Measurements from ENCODE around the gene LEPR. TPM values are rescaled to one million over a fixed set of nuclear protein-coding genes. Genes with fewer than 3 reads are reported as not detected.

LEPR gene
- total RNA-seq, 1 donor from 2014 or later: 4.3 TPM

GRCh38 chr1:65409314-65409713, 11.2 kb upstream of the LEPR start:
- intact Hi-C loops (cut with DNase I): no loop called here
- DNase-seq (no peak), ATAC-seq (ENCODE audit: poor library complexity) (no peak)

DNA sequence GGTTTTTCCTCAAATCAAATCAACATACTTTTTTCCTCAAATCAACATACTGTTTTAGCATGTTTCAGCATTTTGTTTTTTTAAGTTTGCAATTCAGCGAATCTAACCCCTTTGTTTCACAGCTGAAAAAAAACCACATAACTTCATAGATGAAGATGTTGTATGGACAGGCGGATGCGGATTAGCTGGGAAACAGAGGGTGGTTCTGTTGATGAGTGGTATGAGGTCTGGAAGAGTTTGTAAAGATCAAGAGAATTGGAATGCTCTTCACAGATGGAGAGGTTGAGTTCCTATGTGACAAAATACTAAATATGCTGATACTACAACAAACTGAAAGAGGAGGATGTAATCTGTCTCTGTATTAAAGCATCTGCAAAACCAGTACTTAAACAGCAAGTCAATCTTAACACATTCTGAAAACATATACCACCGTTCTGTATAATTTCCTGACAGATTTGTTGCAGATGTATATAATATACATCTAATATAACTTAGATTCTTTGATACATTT, 10.6 kb upstream of the LEPR start:
- ATAC-seq (ENCODE audit: poor library complexity) (no peak), DNase-seq (no peak)
- intact Hi-C loops (cut with DNase I): no loop called here

- DNase-seq: no peak
- ATAC-seq (ENCODE audit: poor library complexity): no peak
- intact Hi-C loops (cut with DNase I): no loop called here
Observed at GRCh38 chr1:65412256-65412983, 8.0 kb upstream of the LEPR start.

GRCh38 chr1:65412984-65413375, 7.5 kb upstream of the LEPR start:
- ATAC-seq (ENCODE audit: poor library complexity): no peak
- intact Hi-C loops (cut with DNase I): no loop called here
- no peak for DNase-seq

DNA sequence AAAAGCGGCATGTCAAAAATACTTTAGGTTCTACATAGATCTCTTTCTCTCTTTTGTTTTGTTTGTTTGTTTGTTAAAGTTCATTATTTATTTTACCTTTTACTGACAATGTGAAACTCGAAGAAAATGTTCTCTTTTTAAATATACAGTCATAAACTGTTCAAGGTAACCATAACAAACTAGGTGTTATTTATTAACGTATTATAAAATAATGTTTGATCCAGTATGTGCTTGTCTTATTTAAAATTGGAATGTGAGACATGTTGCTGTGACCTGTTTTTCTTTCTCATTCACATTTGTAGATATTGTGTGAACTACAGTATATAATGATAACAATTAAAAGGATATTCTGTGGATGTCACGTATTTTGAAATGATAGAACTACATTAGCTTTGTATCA, 5.9 kb upstream of the LEPR start:
- DNase-seq (no peak), ATAC-seq (ENCODE audit: poor library complexity) (no peak)
- intact Hi-C loops (cut with DNase I): no loop called here

- DNase-seq (no peak), ATAC-seq (ENCODE audit: poor library complexity) (no peak)
- intact Hi-C loops (cut with DNase I): no loop called here
Observed at GRCh38 chr1:65416767-65417166, 3.7 kb upstream of the LEPR start.

DNA sequence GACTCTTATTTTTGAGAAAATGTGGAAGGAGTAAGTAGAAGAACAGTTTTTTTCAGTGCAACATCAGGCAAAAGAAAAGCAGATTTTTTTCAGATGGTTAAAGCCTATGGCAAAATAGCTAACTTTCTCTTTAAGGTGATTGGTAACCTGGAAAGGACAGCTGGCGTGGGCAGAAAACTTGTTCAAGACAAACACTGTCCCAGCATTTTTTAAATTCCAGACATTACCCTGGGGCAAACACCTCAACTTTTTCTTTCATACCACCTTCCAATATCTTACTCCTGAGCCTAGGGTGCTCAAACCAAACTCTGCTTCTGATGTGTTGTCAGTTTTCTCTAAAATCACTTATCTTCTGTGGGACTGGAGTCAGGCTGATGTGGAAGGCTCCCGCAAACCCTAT, 2.7 kb upstream of the LEPR start:
- ATAC-seq (ENCODE audit: poor library complexity) (no peak), DNase-seq (no peak)
- intact Hi-C loops (cut with DNase I): no loop called here

DNA sequence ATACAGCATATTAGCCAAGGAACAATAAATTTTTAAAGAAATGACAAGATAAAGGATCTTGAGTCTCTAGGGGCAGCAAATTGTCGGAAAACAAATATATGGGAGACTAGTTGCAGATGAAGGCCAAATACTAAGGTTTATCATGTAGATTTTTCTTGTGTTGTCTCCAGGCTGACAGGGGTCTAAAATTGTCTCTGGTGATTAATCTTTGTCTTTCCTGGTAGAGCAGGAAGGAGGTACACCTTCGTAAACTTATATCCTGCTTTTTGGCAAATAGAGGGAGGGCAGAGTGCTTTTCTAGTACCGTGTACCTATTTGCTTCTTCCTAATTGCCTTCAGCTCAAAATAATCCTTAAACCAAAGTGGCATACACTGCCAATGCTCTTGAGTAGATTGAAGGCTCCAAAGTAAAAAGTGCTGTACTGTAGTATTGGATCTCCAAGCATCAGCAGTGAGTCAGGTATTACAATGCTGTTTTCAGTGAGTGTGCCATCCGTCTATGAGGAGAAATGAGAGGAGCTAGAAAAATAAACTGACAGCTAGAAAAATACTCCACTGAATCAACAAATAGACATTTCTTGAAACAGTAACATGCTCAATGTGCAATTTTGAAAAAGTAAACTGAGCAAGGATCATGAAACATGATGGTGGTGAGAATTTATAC, 1.8 kb upstream of the LEPR start:
- no peak for ATAC-seq (ENCODE audit: poor library complexity)
- intact Hi-C loops (cut with DNase I): no loop called here
- DNase-seq: no peak

DNA sequence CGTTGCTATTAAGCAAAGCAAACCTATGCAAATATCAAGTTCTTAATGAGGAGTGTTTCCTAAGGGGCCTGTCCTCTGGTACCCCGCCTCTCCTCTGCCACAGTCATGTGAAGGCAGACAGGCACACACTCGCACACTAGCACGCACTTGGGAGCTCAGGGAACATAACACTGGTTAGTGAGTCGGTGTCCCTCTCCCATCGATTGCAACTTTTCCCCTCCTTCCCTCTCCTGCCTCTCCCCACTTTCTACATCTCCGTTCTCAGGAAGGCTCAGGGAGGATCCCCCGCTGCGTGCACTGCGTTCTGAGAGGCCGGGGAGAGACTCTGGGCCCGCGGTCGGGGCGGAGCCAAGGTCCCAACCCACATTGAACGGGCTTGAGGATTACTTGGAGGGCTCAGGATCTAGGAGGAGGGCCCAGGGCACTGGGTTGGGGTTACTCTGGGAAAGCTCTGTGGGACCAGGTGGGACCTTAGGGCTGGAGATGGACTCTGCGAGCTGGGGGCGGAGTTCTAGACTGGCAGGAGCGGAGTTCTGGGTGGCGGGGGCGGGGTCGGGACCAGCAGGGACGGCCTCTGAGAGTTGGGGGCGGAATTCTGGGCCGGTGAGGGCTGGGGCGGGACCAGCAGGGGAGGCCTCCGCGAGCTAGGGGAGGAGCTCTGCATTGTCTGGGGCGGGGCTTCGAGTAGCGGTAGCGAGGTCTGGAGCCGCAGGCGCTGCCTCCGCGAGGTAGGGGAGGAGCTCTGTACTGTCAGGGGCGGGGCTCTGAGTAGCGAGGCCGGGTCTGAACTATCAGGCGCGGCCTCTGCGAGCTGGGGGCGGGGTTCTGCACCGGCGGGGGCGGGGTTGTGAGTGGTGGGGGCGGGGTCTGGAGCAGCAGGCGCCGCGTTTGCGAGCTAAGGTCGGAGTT, 533 bp upstream of the LEPR start:
- DNase-seq (peak; percentile 99), ATAC-seq (ENCODE audit: poor library complexity) (peak; percentile 96)
- intact Hi-C loops (cut with DNase I): loop anchor here (10.0 kb wide), 1 partner anchor 355 kb away; no protein-coding TSS in a partner anchor

- DNase-seq (no peak), ATAC-seq (ENCODE audit: poor library complexity) (no peak)
- intact Hi-C loops (cut with DNase I): loop anchor here (10.0 kb wide), 1 partner anchor 357 kb away; no protein-coding TSS in a partner anchor
Observed at GRCh38 chr1:65421351-65422025, 1.0 kb downstream of the LEPR start.

DNA sequence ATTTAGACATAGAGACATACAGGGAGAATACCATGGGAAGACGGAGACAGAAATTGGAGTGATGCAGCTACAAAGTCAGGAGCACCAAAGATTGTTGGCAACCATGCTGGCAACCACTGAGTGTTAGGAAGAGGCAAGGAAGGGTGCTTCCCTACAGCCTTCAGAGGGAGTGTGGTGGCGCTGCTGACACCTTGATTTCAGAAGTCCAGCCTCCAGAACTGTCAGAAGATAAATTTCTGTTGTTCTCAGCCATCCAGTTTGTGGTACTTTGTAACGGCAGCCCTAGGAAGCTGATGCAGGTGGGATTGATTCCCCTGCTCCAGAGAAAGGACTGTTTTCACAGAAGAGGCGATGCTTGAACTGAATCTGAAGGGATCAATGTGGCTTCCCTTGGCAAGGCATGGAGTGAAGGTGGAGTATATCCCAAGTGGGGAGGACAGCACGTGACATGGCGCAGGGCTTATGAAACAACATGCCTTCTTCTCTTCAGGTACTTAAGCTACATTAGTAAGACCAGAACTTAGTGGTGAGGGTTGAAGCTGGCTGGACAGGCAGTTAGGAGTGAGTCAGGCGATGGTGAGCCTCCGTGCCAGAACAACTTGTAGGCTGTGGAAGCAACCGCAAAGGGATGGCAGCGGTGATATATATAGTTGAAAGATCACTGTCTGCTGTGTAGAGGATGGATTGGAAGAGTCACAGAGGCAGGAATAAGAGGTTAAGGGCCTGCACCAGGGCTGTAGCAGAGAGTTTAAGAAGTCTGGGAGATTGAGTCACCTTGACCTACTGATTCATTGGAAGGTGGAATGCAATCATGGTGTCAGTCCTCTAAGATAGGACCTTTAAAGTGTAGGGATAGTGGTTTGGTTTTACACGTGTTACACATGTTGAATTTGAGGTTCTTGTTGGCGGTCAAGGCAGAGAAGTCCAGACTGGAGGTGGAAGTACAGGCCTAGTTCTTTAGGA, 2.1 kb downstream of the LEPR start:
- DNase-seq: no peak
- intact Hi-C loops (cut with DNase I): loop anchor here (10.0 kb wide), 1 partner anchor 358 kb away; no protein-coding TSS in a partner anchor
- no peak for ATAC-seq (ENCODE audit: poor library complexity)

DNA sequence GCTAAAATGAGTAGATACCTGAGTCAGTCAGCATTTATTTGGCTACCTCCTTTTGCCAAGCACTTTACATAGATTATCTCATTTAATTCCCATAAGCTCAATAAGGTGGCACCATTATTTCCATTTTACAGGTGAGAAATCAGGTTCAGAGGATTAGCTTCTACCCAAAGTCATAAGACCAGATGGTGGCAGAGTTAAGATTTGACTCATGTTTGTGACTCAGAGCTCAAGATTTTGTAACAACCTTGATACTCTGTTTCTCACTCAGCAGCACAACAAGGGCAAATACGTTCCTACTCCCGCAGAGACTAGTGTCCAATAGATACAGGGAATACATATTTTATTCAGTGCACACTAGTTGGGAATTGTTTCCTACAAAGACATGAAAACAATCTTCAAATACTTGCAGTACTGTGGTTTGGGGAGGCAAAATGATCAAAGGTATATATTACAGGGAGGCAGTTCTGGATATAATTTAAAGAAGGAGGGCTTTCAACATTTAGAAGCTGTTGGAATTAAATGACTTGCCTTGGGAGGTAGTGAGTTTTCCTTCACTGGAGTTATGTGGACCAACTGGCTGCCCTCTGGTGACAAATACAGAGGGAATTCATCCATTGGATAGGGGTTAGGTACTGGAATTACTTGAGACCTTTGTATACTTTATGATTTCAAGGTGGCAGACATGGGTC, 3.6 kb downstream of the LEPR start:
- intact Hi-C loops (cut with DNase I): loop anchor here (10.0 kb wide), 1 partner anchor 359 kb away; no protein-coding TSS in a partner anchor
- DNase-seq (no peak), ATAC-seq (ENCODE audit: poor library complexity) (no peak)

DNA sequence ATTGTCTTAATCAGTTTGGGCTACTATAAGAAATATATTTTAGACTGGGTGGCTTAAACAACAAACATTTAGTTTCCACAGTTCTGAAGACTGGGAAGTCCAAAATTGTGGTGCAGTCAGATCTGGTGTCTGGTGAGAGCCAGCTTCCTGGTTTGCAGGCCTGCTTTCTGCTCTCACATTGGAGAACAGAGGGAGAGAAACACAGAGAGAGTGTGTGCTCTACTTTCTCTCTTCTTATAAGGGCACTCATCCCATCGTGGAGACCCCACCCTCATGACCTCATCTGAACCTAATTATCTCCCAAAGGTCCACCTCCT, 4.1 kb downstream of the LEPR start:
- intact Hi-C loops (cut with DNase I): loop anchor here (10.0 kb wide), 1 partner anchor 360 kb away; no protein-coding TSS in a partner anchor
- DNase-seq (no peak), ATAC-seq (ENCODE audit: poor library complexity) (no peak)

DNA sequence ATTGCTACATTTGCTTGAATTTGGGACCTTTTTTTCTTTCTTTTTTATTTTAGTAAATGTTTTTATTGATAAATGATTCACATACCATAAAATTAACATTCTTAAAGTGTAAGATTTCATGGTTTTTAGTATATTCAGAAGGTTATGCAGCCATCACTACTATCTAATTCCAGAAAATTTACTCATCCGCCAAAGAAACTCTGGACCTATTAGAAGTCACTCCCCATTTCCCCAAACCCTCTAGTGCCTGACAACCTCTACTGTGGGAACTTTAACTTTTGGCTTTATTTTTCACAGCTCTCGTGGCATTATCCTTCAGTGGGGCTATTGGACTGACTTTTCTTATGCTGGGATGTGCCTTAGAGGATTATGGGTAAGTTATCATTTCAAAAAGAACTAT, 4.5 kb downstream of the LEPR start:
- ATAC-seq (ENCODE audit: poor library complexity): no peak
- intact Hi-C loops (cut with DNase I): loop anchor here (5.0 to 10.0 kb wide), 2 partner anchors 262 to 360 kb away; no protein-coding TSS in a partner anchor
- DNase-seq: no peak

- no peak for ATAC-seq (ENCODE audit: poor library complexity)
- DNase-seq: no peak
- intact Hi-C loops (cut with DNase I): loop anchor here (5.0 to 10.0 kb wide), 2 partner anchors 262 to 361 kb away; no protein-coding TSS in a partner anchor
Observed at GRCh38 chr1:65425697-65426096, 5.2 kb downstream of the LEPR start.

DNA sequence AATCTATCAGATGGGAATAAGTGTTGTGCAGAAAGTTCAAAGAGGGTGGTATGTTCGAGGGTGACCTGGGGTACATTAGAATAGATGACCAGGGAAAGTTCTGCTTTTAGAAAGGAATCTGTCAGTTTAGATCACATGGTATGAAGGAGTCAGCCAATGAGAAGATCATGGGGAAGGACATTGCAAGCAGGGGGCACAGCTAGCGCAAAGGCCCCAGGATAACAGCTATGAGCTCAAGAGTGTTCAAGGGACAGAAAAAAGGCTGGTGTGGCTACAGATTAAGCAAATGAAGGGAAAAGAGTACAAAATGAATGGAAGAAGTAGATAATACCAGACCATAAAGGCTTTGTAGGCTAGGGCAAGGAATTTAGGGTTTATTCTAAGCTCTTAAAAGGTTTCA, 8.6 kb downstream of the LEPR start:
- DNase-seq: no peak
- ATAC-seq (ENCODE audit: poor library complexity): no peak
- intact Hi-C loops (cut with DNase I): loop anchor here (5.0 to 10.0 kb wide), 2 partner anchors 258 to 364 kb away; no protein-coding TSS in a partner anchor

DNA sequence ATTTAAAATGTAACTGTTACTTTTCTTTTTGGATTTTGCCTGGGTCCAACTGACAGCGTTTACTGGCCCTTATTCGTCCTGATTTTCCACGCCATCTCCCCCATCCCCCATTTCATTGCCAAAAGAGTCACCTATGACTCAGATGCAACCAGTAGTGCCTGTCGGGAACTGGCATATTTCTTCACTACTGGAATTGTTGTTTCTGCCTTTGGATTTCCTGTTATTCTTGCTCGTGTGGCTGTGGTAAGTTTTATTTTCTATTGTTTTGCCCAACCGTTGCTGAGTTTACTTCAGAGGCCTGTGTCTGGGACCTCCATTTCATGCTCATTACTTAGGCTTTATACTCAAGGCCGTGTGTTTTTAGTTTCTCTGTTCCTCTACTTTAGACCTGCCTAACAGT, 9.3 kb downstream of the LEPR start:
- ATAC-seq (ENCODE audit: poor library complexity) (no peak), DNase-seq (no peak)
- intact Hi-C loops (cut with DNase I): loop anchor here (5.0 to 10.0 kb wide), 2 partner anchors 257 to 365 kb away; no protein-coding TSS in a partner anchor
